Measurements from ENCODE around the gene FNDC1. TPM values are rescaled to one million over a fixed set of nuclear protein-coding genes. Genes with fewer than 3 reads are reported as not detected.
"Not testable (repeated sequence)": the region's sequence is repeated elsewhere in the genome, so short reads cannot be mapped to it uniquely, and the experiment has no call there.

FNDC1 gene
- total RNA-seq, 1 donor from 2014 or later: not detected

DNA sequence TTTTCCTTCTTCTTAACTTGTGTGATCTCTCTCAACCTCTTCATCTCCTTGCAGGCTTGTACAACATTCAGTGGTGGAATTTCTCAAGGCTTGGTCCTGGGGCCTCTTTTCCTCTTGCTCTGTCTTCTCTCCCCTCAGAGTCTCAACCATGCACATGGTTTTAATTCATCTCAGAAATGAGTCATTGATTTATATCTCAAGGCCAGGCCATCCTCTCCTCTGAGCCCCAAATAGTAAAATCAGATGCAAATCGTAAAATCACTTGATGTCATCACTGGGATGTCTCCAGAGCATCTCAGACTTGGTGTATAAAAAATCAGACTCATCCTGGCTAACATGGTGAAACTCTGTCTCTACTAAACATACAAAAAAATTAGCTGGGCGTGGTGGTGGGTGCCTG, 85.0 kb downstream of the FNDC1 start:
- intact Hi-C loops (cut with micrococcal nuclease): loop anchor here (5.0 kb wide), 1 partner anchor 688 kb away; no protein-coding TSS in a partner anchor

DNA sequence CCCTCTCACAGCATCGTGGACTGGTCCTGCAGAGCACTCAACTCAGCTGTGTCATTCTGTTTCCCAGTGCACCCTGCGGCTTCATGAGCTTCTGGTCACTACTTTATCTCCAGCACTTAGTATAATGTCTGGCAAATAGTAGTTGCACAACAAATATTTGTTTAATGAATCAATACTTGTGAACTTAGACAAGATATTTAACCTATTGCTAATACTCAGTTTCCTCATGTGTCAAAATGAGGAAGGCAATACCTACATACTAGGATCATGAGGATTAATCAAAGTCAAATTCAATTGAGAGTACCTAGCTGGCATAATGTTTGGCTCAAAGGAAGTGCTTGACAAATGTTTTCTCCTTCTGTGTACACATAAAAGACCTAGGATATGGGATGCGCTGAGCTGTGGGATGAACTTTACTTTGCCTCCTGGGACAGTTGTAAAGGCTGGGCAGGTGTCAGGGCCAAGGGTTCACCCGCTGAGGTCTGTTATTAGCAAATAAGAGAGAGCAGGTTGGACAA, 86.3 kb downstream of the FNDC1 start:
- intact Hi-C loops (cut with micrococcal nuclease): no loop called here

DNA sequence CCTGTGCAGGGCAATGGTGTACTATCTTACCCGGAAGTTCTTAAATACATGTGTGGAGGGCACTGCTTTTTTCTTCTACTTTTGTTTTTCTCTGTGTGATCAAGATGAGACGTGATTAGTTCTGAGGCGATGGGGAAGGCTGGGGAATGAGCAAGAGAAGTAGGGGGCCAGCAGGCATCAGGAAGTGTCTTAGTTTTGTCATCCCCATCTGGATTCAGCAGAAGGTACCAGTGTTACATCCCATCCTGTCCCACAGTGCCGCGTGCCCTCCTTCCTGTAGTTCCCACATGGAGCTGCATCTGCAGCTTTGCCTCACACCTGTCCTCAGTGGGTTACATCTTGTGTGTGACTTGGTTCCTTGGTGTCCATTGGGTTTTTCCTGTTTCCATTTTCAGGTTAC, 86.9 kb downstream of the FNDC1 start:
- intact Hi-C loops (cut with micrococcal nuclease): no loop called here

DNA sequence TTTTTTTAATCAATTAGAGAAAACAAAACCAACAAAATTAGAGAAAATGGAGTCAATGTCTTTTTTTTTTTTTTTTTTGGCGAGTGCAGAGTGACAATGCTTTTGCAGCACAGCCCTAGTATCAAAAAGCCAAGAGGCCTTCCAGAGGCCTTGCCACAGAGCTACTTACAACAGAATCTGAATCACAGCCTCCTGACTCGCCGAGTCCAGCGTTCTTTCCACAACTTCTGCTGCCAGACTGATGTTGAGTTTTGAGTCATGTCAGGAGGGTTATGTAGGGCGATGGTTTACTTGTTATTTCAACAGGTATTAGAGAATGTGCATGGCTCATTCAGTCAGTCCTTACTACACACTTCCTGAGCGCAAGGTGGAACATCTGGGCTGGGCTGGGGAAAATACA, 88.6 kb downstream of the FNDC1 start:
- intact Hi-C loops (cut with micrococcal nuclease): no loop called here

DNA sequence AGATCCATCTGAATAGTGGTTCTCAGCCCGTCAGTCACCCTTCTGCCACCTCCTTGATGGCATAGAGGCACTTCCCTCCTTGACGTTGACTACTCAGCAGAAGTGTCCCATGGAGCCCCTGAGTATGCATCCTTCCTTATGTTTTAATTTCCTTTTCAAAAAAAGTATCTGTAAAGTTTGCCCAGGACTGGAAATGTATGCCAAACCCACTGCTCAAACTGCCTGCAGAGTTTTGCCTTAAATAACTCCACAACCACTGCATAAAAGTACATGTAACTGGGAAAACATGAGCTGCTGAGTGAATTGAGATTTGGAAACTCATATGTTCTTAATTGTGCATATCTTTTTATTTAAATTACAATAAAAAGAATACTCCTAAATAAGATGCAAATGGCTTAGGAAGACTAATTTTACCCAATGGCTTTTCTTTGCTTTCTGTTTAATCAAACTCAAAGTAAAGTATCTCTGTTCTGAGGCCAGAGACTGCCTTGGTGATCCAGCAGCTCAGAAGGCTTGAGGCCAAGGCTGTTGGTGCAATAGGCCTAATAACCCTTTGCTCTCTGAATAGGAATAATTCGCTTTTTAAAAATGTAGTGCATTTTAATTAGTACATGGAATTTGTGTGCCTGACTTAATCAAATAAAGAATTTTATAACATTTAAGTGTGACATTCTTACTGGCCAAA, 90.4 kb downstream of the FNDC1 start:
- intact Hi-C loops (cut with micrococcal nuclease): no loop called here

DNA sequence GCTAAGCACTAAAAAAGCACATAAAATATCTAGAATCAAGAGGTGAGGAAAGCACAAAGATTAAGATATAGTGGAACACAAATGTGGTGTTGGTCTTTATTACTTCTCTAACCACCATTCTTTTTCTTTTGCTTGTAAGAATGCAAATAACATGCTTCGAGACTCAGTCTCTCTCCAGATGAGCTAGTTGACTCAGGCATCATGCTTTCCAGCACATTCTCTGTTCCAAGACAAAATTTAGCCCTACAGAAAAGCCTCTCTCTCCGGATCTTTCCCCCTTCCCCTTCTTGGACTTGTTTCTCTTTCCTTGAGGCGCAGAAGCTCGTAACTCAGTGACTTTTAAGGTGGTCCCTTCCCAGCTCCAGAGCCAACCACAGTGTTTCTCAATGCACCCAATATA, 91.0 kb downstream of the FNDC1 start:
- intact Hi-C loops (cut with micrococcal nuclease): no loop called here

DNA sequence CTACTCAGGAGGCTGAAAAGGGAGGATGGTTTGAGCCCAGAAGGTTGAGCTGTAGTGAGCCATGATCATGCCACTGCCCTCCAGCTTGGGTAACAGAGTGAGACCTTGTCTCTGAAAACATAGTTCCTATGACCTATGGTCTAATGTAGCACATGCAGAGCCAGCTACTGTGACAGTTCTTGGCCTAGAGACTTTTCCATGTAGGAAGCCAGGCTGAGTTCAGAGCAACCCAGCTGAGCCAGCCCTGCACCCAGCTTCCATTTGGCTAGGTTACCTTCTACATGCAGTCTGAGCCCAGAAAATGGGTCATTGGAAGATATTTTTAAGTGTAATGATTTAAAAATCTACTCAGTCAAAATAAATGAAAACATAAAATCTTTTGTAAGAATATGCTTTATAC, 92.8 kb downstream of the FNDC1 start:
- intact Hi-C loops (cut with micrococcal nuclease): no loop called here

DNA sequence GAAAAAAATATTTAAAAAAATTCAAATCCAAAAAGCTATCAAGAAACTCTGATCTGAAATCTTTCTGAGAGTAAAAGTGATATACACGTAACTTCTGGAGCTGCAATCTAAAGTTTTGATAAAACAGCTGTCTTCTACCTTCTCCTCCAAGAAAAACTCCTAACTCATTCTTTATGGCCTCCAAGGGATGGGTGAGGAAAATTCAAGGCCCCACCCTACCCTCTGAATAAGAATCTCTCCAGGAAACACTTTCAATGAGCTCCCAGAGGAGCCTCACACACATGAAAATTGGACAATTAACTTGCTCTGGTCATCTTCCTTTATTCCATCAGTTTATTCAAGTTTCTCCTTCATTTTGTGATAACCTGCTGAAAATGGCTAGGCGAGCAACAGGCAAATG, 93.4 kb downstream of the FNDC1 start:
- intact Hi-C loops (cut with micrococcal nuclease): no loop called here

DNA sequence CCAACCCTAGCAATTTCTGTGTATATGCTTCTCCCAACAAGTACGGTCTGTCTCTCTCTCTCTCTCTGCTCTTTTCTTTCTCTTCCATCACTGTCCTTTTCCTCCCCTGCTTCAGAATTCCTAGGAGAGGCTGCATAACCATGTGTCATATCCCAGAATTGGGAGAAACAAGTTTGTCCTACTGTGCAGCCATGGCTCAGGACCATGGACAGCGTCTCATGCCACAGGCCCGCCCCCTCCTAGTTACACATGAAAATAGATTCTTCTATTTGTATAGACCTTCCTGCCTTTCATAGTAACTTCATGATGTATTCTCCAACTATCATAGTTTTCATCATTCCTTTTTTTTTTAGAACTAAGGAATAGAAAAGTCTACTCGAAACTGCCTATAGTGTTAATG, 98.0 kb downstream of the FNDC1 start:
- intact Hi-C loops (cut with micrococcal nuclease): no loop called here

DNA sequence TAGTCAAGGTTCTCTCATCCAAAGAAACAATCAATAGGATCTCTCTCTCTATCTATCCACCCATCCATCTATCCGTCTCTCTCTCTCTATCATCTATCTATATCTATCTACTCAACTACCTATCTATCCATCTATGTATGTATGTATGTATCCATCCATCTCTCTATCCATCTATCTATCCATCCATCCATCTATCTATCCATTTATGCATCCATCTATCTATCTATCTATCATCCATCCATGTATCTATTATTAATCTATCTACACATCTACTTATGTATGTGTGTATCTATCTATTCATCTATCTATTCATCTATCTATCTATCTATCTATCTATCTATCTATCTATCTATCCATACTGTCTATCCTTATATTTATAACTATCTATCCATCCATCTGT, 99.3 kb downstream of the FNDC1 start:
- intact Hi-C loops (cut with micrococcal nuclease): no loop called here

DNA sequence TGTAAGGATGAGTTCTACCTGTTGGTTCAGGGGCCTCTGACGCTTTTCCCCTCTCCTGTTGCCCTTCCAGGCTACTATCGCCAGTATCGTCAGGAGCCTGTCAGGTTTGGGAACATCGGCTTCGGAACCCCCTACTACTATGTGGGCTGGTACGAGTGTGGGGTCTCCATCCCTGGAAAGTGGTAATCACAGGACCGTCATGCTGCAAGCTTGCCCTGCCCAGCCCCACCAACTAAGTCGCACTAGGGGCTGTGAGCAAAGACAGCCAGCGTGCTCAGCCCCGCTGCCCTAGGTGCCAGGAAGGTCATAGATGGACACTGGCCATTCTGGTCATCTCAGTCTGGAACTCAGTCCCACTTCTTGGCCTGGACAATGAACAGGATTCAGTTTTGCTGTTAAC, 102.1 kb downstream of the FNDC1 start:
- intact Hi-C loops (cut with micrococcal nuclease): no loop called here

DNA sequence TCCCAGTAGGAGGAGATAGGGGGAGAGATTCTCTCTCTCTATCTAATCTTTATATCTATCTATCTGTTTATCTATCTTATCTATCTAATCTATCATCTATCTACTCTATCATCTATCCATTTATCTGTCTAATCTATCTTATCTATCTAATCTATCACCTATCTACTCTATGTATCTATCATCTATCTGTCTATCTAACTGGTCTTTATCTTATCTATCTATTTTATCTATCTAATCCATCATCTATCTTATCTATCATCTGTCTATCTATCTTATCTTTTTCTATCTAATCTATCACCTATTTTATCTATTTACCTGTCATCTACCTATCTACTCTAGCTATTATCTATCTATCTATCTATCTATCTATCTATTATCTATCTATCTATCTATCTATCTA, 109.4 kb downstream of the FNDC1 start:
- intact Hi-C loops (cut with micrococcal nuclease): no loop called here

DNA sequence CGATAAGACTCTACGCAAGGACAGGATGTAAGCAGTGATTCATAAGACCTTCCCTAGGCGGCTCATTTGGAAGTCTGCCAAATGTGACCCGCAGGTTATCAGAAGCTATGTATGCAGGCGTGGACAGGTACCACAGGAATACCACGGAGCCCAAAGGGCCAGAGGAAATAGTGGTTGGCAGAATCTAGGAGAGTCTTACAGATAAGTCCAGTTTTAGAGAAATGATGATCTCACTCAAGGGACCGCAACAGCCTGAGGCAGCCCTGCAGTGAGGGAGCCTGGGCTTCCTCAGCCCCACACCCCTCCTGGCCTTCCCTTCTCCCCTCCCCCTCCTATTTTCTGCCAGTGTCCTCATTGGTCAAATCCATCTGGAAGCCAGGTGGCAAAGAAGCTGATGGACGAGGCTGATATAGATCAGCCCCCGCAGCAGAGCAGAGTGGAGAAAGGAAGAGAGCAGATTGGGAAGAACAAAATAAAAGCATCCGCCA, 110.6 kb downstream of the FNDC1 start:
- intact Hi-C loops (cut with micrococcal nuclease): no loop called here

DNA sequence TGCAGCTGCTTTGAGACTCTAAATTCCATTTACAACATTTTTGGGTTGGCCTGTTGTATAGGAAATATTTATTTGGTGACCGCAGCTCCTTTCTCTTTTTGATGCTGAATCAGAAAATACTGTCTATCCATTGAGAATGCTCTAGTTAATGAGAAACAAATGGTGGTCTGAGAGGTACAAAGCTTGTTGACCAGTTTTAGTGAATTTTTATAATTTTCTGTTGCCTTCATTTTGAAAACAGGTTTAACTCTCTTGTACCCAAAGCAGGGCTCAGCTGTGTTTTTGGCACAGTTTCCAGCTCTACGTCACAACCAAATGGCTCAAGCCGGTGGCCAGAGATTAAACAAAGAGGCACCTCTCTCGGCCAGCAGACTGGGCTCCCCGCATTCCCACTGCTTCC, 113.2 kb downstream of the FNDC1 start:
- intact Hi-C loops (cut with micrococcal nuclease): no loop called here

DNA sequence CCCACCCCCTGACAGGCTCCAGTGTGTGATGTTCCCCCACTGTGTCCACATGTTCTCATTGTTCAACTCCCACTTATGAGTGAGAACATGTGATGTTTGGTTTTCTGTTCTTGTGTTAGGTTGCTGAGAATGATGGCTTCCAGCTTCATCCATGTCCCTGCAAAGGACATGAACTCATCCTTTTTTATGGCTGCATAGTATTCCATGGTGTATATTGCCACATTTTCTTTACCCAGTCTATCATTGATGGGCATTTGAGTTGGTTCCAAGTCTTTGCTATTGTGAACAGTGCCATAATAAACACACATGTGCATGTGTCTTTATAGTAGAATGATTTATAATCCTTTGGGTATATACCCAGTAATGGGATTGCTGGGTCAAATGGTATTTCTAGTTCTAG, 115.5 kb downstream of the FNDC1 start:
- intact Hi-C loops (cut with micrococcal nuclease): not testable (repeated sequence)

DNA sequence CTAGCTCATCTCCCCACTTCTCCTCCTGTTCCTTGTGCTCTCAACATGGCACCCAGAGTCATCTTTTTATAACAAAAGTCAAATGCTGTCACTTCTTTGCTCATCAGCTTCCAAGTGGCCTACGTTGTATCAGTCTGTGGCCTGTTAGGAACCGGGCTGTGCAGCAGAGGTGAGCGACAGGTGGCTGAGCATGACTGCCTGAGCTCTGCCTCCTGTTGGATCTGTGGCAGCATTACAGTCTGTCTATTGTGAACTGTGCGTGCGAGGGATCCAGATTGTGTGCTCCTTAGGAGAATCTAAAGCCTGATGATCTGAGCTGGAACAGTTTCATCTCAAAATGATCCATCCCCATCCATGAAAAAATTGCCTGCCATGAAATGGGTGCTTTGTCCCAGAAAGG, 129.6 kb downstream of the FNDC1 start:
- intact Hi-C loops (cut with micrococcal nuclease): no loop called here

DNA sequence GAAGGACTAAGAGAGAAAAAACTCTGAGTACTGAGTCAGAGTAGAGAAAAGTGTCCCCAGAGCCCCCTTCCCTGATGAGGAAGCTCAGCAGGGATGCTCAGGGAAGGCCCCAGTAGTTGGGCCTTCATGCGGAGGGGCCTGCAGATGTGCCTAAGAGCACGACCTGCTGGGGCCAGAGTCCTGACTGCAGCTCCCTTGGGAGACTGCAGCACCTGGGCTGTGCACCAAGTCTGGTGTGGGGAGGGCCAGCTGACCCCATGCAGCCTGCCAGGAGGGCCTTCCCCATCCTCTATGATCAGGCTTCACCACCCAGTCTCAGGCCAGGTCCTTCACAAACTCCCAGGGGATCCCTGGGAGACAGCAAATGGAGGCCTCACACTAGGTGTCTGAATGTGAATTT, 130.4 kb downstream of the FNDC1 start:
- intact Hi-C loops (cut with micrococcal nuclease): no loop called here

DNA sequence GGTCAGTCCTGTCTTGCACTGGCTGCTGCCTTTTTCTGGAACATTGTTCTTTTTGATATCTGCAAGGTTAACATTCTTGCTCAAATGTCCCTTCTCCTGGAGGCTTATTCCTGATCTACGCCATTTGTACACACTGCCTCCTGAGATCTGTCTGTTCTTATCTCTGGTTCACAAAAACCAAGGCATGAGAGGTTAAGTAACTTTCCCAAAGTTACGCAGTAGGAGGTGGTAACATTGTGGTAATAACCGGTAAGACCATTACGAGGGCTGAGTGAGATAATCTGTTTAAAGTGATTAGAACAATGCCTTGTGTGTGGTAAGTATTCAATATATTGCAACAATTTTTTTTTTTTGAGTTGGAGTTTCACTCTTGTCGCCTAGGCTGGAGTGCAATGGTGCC, 132.1 kb downstream of the FNDC1 start:
- intact Hi-C loops (cut with micrococcal nuclease): no loop called here

DNA sequence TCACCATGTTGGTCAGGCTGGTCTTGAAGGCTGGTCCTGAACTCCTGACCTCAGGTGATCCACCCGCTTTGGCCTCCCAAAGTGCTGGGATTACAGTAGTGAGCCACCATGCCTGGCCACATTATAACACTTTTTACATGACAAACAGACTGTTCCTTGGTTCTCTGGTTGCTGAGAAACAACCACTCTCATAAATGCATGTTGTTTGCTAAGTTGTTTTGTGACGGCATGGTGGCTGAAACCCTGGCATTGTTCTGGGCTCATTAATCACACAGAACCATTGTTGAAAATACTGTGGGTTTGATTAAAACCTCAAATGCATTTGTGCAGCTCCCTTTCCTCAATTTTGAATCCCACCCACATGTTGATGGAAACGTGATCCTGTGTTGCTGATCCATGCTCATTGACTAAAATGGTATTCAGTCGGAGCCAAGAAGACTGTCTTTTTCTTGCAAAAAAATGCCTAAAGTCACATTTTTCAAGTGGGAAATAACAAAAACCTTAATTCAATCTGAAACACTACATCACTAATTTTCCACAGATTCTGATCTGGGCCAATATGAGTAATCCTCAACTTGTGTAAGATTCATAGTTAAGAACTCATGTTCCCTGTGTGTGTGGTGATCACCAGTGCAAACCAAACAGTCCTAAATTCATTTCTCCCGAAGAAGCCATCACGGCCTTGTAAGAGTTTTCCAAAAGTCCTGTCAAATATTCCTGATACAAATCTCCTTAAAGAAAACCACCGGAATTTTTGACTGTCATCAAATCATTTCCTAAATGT, 132.8 kb downstream of the FNDC1 start:
- intact Hi-C loops (cut with micrococcal nuclease): no loop called here

DNA sequence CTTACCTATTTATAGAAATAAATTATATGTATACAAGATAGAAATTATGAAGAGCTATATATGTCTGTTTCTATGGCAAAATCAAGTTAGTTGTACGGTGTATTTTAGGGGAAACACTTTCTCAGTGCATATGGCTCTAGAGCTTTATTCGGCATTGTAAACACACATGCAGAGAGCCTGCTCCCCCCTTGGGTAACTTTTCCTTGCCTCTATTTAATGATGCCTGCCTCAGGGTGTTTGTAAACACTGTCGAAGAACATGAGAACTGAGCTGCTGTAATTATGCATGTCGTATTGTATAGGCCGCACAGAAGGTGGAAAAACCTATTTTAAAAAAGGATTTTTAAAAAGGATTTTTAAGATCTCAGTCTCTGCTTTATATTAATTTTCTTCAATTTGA, 133.4 kb downstream of the FNDC1 start:
- intact Hi-C loops (cut with micrococcal nuclease): no loop called here

DNA sequence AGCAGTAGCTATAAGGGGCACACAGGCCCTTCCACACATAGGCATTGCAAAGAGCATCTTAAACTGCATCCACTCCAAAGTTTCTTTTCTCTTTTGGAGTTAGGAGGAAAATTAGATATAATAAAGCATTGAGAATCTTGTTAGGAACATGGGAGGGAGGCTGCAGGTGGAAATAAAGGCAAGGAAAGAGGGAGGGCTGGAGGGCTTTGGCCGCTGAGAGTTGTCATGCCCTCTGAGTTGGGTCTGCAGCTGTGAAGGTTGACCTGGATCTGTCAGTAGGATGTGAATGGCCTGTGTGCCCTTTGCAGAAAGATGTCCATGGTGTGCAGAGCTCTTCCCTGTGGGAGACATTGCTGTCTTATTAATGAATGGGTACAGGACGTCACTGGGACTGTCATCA, 134.0 kb downstream of the FNDC1 start:
- intact Hi-C loops (cut with micrococcal nuclease): no loop called here

DNA sequence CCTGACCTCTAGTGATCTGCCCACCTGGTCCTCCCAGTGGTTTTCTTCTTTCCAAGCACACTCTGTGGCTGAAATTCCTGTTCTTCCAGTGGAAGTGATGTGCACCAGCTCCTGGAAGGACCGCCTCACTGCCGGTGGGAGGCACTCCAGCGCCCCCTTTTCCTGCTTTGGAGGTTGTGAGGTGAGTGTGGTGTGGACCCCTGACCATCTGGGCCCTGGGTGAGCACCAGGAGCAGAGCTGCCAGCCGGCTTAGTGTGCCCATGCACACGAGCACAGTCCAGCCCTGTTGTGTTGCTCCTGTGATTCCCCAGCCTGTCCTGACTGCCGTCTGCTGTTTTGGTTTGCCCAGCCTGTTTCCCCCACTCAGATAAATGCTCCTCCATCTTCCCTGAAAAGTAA, 134.6 kb downstream of the FNDC1 start:
- intact Hi-C loops (cut with micrococcal nuclease): no loop called here

DNA sequence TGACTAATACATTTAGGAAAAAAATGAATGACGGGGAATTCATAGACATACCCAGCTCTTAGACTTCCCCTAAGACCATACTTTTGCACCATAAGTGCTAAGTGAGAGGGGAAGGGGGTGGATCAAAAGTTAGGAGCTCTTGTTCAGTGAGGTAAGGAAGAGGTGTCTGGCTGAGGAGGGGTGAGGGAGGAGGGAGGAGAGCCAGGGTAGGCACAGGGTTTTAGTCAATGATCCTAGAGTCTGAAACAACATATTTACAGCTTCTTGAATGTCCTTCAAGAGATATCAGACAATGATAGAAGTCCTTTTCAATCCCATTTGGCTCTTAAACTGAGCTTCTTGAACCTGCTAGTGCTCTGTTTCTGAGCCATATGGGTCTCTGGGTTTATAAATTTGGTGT, 135.4 kb downstream of the FNDC1 start:
- intact Hi-C loops (cut with micrococcal nuclease): no loop called here
